Measurements from ENCODE around the gene GHR.

GHR gene

DNA sequence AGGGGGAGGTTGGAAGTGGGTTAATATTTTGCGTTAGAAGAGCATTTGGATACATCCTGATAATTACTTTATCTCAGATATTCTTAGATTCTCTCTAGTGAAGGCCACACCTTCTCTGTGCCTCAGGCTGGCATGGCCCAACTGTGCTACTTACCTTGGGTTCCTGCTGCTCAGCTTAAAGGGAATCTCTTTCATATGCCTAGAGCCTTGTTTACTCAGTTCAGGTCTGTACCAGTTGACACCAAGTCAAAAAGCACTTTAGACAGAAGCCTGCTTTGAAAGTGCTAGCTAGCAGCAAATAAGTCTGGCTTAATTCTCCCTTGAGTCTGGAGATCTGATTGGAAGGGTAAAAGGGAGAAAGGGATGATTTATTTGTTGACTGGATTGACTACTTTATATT lies 74.8 kb downstream of the GHR start:
- no peak overlapping the region for H2AFZ ChIP-seq (ENCODE audit: low read length)
- H3K9ac ChIP-seq (ENCODE audit: low read length) = no peak overlapping the region
- H3K9me2 ChIP-seq (ENCODE audit: low read depth, low read length) = no peaks in the 10 kb centered on the region
- no peak overlapping the region for H3K4me3 ChIP-seq (ENCODE audit: low read depth, low read length, poor library complexity, severe bottlenecking)
- H3K4me1 ChIP-seq (ENCODE audit: insufficient read depth, low read length, severe bottlenecking) = no peaks in the 10 kb centered on the region
- H3K4me2 ChIP-seq (ENCODE audit: low read length) = no peak overlapping the region
- no peaks in the 10 kb centered on the region for H3K9me3 ChIP-seq (ENCODE audit: low read length)
- no peaks in the 10 kb centered on the region for H3K79me2 ChIP-seq (ENCODE audit: insufficient read depth, low read length)
- H3K27me3 ChIP-seq (ENCODE audit: insufficient read depth, low read length) = no peaks in the 10 kb centered on the region
- H4K20me1 ChIP-seq (ENCODE audit: insufficient read depth, low read length) = no peaks in the 10 kb centered on the region
- H3K27ac ChIP-seq (ENCODE audit: low read depth, low read length, poor library complexity, severe bottlenecking) = no peak overlapping the region
- TF ChIP-seq, protein P1, sequence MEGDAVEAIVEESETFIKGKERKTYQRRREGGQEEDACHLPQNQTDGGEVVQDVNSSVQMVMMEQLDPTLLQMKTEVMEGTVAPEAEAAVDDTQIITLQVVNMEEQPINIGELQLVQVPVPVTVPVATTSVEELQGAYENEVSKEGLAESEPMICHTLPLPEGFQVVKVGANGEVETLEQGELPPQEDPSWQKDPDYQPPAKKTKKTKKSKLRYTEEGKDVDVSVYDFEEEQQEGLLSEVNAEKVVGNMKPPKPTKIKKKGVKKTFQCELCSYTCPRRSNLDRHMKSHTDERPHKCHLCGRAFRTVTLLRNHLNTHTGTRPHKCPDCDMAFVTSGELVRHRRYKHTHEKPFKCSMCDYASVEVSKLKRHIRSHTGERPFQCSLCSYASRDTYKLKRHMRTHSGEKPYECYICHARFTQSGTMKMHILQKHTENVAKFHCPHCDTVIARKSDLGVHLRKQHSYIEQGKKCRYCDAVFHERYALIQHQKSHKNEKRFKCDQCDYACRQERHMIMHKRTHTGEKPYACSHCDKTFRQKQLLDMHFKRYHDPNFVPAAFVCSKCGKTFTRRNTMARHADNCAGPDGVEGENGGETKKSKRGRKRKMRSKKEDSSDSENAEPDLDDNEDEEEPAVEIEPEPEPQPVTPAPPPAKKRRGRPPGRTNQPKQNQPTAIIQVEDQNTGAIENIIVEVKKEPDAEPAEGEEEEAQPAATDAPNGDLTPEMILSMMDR (IDR thresholded peaks at IDR 0.05; ENCODE audit: low read length) = no peak
- no peak for TF ChIP-seq EZH2 (IDR thresholded peaks at IDR 0.05; ENCODE audit: borderline replicate concordance, low read length)
- no peaks in the 10 kb centered on the region for H3F3A ChIP-seq (ENCODE audit: insufficient read depth, low read length)
- no peaks in the 10 kb centered on the region for H3K36me3 ChIP-seq (ENCODE audit: insufficient read depth, low read length)

DNA sequence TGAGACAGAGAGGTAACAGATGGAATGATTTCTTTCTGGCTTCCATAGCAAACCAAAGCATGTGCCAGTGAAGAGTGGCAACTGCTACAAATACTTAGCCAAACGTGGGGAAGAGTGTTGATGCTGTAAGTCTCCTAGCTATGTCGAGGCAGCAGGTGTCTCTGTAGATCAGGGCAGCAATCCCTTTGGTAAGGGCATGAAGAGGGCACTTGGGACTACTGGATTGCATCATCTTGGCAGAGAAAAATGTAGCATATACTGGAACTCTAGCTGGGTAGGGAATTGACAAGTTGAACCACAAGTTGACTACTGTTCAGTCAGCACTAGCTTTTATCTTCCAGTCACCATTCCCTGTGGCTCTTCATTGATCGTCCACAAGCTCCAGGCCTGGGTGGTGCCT lies 75.8 kb downstream of the GHR start:
- no peaks in the 10 kb centered on the region for H3K9me3 ChIP-seq (ENCODE audit: low read length)
- no peaks in the 10 kb centered on the region for H3K36me3 ChIP-seq (ENCODE audit: insufficient read depth, low read length)
- H3K4me3 ChIP-seq (ENCODE audit: low read depth, low read length, poor library complexity, severe bottlenecking) = no peak overlapping the region
- no peaks in the 10 kb centered on the region for H3K79me2 ChIP-seq (ENCODE audit: insufficient read depth, low read length)
- TF ChIP-seq, protein P1 (IDR thresholded peaks at IDR 0.05; ENCODE audit: low read length) = no peak
- no peak for TF ChIP-seq EZH2 (IDR thresholded peaks at IDR 0.05; ENCODE audit: borderline replicate concordance, low read length)
- no peaks in the 10 kb centered on the region for H3F3A ChIP-seq (ENCODE audit: insufficient read depth, low read length)
- H3K4me2 ChIP-seq (ENCODE audit: low read length) = no peak overlapping the region
- H3K4me1 ChIP-seq (ENCODE audit: insufficient read depth, low read length, severe bottlenecking) = no peaks in the 10 kb centered on the region
- no peaks in the 10 kb centered on the region for H3K9me2 ChIP-seq (ENCODE audit: low read depth, low read length)
- H3K9ac ChIP-seq (ENCODE audit: low read length) = no peak overlapping the region
- no peaks in the 10 kb centered on the region for H3K27me3 ChIP-seq (ENCODE audit: insufficient read depth, low read length)
- H3K27ac ChIP-seq (ENCODE audit: low read depth, low read length, poor library complexity, severe bottlenecking) = no peak overlapping the region
- no peak overlapping the region for H2AFZ ChIP-seq (ENCODE audit: low read length)
- no peaks in the 10 kb centered on the region for H4K20me1 ChIP-seq (ENCODE audit: insufficient read depth, low read length)

DNA sequence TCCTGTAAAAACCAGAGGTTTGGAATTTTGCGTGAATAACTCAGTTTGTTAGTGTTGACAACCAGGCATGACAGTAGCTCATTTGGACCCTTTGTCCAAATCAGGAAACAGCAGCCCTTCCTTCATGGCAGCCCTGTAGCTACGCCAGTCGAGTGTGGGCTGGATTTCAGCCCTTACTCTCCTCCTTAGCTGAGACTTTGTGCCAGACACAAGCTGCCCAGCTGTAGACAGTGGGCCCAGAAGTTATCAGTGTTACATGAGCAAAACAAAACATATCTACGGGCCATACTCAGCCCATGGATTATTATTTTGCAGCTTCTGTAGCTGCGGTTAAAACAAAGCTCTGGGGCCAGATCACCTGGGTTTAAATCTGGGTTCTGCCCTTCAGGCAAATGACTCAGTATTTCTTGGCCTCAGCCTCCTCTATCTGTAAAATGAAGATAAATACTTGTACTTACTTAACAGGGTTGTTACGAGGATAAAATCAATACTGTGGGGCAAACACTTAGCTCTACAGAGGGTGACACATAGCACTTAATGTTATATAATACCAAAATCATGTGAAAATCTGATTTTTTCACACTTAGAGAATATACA lies 76.9 kb downstream of the GHR start:
- H3K9me3 ChIP-seq (ENCODE audit: low read length) = no peaks in the 10 kb centered on the region
- no peak overlapping the region for H2AFZ ChIP-seq (ENCODE audit: low read length)
- no peak overlapping the region for H3K4me3 ChIP-seq (ENCODE audit: low read depth, low read length, poor library complexity, severe bottlenecking)
- no peaks in the 10 kb centered on the region for H3K4me1 ChIP-seq (ENCODE audit: insufficient read depth, low read length, severe bottlenecking)
- H4K20me1 ChIP-seq (ENCODE audit: insufficient read depth, low read length) = no peaks in the 10 kb centered on the region
- TF ChIP-seq, protein P1 (IDR thresholded peaks at IDR 0.05; ENCODE audit: low read length) = no peak
- TF ChIP-seq EZH2 (IDR thresholded peaks at IDR 0.05; ENCODE audit: borderline replicate concordance, low read length) = no peak
- no peaks in the 10 kb centered on the region for H3K36me3 ChIP-seq (ENCODE audit: insufficient read depth, low read length)
- H3K27ac ChIP-seq (ENCODE audit: low read depth, low read length, poor library complexity, severe bottlenecking) = no peak overlapping the region
- no peaks in the 10 kb centered on the region for H3K9me2 ChIP-seq (ENCODE audit: low read depth, low read length)
- H3K79me2 ChIP-seq (ENCODE audit: insufficient read depth, low read length) = no peaks in the 10 kb centered on the region
- H3K4me2 ChIP-seq (ENCODE audit: low read length) = no peak overlapping the region
- no peaks in the 10 kb centered on the region for H3K27me3 ChIP-seq (ENCODE audit: insufficient read depth, low read length)
- no peaks in the 10 kb centered on the region for H3F3A ChIP-seq (ENCODE audit: insufficient read depth, low read length)
- no peak overlapping the region for H3K9ac ChIP-seq (ENCODE audit: low read length)
